CD4-positive, alpha-beta T cell treated with Interleukin-1 beta for 1 hour (primary cell): ENCODE data around the gene SESN1.

Experiments used
- DNase-seq, 2 donors: peaks; one replicate each; pipeline ENCODE4 v3.0.0-alpha.2; 2020 to 2022

Gene SESN1

DNA sequence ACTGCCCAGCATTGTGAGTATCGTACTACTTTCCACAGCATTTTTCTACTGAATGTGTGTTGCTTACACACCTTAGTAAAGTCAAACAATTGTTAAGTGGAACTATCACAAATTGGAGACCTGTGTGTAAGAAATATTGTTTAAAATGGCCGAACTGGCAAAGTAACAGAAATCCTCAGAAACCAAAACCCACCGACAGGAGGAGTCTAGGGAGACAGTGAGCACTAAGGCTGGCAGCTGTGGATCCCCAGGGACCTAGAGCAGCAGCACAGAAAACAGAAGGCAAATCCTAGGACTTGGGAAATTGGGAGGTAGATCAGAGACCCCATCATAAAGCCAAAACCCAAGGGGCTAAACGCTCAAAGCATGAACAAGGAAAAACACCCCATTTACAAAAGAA, 69.9 kb downstream of the SESN1 start:
- DNase-seq: no peak

DNA sequence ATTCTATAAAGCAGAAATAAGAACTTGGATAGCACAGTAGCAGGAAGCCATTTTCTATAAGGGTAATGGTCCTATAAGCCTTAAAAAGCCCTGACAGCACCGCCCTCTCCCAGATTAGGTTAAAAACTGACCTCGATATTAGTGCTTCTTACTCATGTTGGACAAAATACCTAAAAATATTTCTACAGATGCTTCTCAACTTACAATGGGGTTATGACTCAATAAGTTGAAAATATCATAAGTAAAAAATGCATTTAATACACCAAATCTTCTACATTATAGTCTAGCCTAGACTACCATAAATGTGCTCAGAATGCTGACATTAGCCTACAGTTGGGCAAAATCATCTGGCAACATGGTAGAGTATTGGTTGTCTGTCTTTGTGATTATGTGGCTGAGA, 70.3 kb downstream of the SESN1 start:
- no peak for DNase-seq

DNA sequence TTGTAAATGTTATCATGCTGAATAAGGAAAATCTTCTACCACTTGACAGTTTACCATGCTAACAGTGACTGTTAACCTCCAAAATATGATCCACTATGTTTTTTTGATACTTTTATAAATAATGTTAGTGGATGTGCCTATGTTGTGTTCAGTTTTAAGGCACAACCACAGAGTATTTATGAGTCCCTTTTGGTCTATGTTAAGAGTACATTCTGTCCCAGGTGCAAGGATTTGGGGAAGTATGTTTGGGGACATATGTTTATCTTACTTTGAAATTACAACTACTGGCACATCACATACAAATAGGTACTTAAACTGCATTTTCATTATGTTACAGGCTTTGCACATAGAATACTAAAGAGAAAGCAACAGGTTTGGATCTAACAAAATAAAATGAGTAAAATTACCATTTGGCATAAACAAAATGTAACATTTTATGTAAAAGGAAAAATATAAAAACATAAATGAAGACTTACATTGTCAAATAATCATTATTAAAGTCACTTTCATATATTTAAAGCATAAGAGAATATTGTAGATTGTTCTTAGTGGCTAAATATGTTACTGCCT, 71.2 kb downstream of the SESN1 start:
- DNase-seq: no peak

DNA sequence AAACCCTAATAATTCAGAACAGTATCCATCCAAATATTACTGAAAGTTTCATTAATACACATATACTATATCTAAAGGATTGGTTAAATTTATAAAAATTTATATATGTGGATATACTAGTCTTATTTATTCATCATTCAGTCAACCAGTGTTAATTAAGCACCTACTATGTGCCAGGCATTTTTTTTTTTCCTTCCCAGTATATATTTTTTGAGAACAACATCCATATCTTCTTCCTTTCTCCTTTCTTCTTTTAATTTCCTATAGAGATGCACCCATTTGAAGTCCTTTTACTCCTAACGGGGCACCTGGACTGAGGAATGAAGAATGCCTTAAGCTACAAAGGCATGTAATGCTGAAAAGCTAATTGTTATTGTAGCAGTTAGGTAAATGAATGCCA, 72.8 kb downstream of the SESN1 start:
- no peak for DNase-seq

DNA sequence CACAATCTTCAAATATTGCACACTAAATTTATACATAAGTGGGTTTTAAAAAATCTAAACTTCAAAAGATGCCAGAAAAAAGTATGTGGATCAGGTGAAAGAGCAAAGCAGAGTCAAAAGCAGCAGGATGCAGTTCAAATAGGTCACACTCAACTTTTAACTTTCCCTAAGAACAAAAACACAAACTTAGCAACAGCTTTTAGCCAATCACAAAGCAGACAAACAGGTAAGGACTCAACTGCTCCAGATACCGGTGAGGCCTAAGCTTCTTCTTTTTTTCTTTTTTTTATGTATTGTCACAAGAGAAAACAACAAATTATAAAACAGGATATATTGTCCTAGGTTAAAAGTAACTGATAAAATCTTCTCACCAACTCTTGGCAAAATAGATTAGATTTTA, 74.7 kb downstream of the SESN1 start:
- peak; percentile 6 to 69 for DNase-seq

DNA sequence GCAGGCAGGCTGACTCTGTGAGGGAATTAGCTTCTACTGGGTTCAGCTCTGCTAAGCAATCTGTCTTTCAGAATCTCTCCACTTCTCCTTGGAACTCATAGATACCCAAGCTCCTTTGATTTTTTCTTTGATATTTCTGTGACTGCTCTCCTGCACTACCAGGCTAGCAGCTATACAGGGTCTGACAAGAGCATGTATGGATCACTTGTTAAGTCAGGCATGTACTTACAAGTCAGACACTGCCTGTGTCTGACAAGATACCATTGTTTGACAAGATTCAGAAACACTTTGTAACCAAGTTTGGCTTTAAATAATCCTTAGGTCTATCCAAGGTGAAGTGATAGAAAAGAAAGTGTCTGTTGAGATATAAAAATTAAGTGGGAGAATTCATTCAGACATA, 79.5 kb downstream of the SESN1 start:
- no peak for DNase-seq

DNA sequence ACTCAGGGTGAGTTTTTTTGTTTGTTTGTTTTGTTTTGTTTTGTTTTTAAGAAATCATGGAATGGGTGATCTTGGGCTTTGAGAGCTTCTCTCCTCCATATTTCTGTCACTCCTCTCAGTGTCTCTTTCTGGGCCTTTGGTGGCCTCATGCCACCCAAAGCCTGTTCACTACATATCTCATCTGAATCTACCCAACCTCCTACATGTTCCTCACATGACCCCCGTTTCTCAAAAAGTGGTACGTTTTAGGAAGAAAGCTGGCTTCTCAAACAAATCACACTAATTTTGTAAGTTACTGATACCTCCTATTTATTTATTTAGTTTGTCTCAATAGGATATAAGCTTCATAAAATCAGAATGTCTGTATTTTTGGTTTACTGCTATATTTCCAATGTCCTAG, 80.0 kb downstream of the SESN1 start:
- DNase-seq: no peak

DNA sequence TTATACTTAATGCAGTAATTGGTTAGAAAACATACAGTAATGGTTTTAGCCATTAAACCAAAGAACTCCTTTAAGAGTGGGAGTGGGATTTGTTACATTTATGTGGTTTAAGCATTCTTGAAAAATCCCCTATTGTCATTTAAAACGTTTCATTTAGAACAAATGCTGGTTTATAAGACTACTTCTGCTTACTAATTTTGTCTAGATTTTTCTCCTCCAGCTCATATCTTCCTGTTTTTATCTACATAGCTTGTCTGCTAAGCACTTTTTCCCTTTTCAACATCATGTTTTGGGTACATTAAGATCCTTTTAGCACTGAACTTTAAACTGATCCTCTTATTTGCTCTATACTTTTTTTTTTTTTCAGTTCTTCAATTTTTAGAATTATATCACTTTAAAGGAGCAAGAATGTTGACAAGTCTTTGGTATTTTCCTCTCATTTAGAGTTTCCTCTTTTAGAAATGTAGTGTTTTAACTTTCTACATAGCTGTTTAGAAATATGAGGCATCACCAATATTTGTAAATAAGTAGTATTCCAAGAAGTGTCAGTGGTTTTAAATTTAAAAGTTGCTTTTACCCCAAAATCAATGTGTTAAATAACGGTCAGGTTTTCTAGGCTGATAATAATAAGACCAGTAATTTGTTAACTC, 80.9 kb downstream of the SESN1 start:
- DNase-seq: no peak

DNA sequence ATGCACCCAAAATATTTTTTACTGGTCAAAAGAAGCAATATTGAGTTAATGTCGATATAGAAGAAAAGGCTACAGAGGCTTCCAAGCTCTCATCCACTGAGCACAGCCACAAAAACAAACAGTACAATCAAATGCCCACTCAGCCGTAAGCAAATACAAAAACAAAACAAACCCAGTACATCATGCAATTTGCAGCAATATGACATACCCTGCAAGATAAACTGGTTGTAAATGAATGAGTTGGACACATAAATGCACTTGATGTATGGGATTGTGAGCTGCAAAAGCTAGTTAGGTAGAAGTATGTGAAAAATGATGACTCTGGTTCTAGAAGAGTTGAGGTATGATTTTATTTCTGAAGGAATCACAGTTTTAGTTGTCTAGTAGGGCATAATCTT, 83.9 kb downstream of the SESN1 start:
- DNase-seq: no peak

DNA sequence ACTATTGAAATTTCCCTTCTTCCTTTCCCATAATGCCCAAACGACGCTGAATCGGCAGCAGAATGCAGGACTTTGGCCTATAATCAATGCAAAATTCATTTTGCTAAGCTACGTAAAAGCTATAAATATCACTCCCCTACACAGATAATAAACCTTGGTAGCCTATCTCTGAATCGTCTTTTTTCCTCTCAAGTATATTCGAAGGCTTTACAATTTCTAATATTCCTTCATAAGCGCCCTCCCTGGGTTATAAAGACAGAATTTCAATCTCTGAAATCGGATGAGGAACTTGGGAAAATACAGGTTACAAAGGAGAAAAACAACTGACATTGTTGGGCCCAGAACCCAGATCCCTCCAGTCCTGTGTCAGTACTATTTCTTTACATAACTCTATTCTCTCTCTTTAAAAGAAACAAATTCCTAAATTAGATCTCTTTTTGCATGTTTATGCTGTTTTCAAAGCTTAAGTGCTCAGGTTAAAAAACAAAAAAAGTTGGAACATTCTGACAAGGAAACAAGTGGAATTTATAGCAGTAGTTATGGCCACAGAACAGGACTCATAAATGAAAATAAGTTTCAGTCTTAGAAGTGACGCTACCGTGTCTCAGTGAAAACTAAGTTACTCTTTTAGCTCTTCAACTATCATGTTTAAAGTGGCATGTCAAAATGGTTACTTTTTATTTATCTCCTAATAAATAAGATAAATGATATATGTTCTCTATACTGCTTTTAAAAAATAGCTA, 84.5 kb downstream of the SESN1 start:
- no peak for DNase-seq

DNA sequence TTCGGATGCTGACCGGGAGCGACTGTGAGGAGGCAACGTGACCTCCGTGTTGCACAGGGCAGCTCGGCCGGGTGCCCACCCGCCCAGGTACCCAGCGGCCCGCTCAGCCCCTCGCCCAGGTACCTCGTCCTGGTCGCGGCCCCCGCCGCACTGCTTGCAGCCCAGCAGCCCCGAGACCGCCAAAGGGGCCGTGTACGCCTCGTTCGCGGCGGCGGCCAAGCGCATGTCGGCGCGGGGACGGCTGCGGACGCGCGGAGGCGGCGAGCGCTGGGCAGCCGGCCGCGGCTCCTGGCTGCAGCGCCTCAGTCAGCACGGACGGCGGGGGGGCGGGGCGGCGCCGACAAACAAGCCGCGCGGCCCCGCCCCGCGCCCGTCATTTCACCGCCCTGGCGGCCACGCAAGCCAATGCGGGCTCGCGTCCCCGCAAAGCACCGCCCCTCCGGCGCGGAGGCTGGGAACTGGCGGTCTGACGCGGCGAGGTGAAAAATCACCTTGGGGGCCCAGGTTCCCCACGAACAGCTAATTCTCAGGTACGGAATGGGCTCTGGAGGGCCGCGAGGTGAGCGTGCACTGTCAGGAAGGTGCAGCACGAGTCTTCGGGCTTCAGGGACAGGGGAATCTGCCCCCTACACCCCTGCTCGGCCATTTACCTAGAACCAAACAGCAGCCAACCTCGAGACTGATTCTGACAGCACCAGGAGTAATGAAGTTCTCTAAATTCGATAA, 85.2 kb downstream of the SESN1 start:
- peak; percentile 92 to 93 for DNase-seq

DNA sequence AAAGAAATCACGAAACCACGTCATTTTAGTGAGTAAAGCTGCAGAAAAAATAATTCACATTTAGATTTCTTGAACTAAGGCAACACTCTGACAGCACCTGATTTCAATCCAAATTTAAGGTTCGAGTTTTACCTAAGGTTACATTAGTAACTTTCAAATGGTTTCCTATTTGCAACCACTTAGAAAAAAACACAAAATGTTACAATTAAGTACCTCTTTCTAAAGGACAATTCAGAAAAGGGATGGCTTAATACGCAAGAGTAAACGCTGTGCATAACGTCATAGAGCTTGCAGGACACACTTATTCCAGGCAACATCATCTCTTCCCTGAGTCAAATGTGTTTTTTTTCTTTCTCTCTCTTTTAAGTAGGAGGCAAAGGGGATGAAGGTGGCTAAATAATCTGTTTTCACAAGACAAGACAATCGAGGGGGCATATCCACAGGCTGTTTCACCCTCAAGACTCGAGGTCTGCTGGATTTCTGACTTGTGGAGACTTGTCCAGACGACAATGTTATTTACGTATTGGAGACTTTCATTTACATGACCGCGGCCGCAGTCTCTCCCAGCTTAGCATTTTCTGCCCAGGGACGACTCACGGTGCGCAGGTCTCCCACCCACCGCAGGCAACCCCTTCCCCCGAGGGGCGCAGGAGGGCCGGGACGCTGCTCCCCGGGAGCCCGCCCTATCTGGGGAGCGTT, 86.0 kb downstream of the SESN1 start:
- peak; percentile 17 to 32 for DNase-seq

DNA sequence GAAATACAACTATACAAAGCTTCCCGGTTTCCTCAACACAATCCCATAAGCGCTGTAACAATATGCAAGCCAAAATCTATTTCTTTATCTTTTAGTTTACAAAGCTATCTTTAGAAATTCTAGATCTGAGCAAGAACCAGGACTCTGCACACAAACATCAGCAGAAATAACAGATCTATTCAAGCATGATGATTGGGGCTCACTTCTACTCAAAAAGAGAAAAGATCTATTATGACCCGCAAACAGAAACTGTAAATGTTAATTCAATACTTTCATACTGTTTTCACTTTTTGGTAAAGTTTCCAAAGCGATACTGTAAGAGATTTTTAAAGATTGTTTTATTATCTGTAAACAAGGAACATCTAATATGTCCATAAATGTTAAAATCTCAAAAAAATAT, 86.6 kb downstream of the SESN1 start:
- DNase-seq: no peak

DNA sequence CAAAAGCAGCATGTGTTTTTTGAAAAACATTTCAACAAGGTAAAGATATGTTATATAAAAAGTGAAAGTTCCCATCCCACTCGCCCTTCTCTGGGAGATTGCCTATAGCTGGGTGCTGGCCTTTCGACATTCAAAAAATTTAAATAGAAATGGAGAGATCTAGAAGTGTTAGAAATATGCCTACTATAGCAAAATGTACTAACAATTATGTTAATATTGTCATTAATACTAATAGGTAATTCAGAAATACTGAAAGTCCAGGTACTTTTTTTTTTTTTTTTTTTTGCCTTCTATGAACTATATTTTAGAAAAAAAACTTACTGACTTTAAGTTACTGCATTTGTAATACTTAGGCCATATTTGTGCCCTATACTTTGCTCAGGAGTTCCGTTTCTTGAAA, 87.1 kb downstream of the SESN1 start:
- no peak for DNase-seq

DNA sequence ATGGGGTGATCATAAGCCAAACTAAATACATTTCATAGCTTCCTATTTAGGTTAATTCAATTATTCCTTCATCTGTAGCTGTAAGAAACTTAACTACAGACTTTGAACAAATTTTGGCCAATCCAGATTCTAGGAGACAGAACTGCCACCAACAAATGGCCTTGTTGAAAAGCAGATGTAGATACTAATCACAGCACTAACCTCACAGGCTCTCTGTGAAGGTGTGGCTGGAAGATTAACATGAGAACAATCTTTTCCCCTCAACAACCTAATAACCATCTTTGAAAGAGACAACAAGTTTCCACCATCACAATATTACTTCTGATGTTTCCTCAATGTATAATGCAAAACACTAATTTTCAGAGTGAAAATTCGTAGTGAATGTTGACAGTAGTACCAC, 87.8 kb downstream of the SESN1 start:
- no peak for DNase-seq

DNA sequence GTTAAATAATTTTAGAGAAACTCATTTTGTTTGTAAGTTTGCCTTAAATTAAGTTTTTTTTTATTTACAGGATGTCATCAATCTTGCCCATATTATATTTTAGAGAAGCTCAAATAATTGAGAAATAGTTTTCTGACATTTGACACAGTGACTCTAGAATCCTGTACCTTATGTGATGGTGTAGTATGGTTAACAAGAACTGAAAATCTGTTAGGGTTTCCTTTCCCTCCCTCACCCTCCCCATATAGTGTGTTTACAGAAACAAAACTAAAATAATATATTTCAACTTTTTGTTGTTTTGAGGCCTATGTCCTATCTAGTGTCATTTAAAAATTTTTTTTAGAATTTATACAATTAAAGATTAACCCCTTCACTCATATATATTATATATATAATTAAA, 91.8 kb downstream of the SESN1 start:
- no peak for DNase-seq

DNA sequence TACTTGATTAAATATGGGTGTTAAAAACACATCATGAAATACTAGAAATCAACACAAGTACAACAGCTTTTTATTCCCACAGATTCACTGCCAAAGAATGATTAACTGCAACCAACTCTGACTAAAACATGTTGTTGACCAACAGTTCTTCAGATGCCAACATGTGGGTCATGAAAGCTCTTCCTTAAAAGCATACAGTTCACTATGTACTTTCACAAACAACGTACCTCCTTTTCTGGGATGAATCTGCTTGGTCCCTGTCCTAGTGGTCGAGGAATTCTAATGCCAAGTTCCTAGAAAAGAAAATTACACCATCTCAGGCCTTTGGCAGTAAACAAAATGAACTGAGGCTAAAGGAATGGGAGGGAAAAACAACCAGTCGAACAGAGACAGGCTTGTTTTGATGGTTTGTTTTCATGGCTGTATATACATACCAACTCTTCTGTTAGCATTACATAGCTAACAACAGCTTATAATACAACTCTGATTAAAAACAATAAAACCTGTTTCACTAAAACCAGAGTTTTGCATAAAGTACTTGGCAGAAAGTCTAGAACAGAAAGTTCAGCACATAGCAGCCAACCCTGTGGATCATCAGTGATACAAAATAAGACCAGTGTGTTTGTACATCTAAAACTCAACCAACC, 92.5 kb downstream of the SESN1 start:
- no peak for DNase-seq

DNA sequence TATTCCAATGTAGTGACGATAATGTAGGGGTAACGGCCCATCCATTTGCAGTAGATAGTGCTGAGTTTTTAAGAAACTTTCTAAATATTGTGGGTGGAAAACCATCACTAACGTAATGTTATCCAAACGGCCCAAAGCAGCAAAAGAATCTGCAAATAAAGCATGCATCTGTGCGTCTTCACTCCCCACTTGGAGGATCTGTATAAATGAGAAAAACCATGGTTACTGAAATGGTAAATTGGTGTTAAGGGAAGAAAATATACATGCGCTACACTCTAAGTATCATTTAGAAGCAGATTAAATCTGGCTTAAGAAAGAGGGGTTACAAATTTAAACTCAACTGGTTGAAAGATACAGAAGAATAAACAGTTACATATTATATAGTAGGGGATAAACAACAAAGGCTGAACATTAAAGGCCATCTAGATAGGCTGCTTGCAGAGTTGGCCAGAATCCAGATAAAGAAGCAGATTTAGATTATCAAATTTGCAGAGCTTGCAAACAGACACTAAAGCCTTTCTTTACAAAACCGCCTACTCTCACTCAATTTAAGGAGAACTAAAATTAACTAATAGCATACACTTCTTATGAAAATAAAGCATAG, 93.3 kb downstream of the SESN1 start:
- DNase-seq: no peak

DNA sequence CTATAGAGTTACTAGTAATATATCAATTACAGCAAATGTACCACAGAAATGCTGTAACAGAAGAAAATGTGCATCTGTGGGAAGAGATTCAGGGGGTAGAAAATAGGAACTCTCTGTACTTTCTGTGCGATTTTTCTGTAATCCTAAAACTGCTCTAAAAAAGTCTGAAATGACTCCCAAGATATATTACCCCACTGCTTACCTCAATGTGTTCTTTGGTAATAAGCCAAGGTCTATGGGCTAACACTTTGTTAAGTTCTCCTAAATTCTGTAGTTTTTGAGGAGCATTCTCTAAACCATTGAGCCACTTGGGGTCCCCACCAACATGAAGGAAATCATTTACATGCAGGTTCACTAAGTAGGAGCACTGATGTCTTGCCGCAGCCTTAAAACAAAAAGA, 94.4 kb downstream of the SESN1 start:
- DNase-seq: no peak

DNA sequence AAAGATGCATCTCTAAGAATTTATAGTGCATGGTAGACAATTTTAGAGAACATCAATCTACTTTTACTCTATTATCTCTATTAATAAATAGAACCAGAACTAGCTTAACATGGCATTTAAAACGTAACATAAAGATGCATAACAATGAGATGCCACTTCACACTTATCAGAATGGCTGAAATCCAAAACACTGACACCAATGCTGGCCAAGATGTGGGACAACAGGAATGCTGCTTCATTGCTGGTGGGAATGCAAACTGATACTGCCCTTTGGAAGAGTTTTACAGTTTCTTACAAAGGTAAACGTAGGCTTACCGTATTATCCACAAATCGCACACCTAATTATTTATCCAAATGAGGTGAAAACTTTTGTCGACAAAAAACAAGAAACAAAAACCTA, 95.2 kb downstream of the SESN1 start:
- no peak for DNase-seq

DNA sequence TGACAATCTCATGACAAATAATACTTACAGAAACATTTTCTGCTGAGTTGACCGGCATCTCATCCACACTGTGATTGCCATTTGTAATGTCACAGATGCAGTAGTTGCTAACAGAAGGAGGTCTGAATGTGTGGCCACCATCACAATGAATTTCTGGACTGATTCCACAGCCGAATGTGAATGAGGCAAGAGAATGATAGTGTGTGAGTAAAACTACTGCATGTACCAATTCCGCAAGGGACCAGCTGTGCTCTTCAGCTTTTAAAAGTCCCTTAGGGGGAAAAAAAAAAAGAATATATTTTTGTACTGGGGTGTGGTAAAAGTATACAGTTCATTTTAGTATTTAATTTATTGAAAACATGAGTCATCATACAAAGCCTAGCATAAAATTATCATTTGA, 96.2 kb downstream of the SESN1 start:
- DNase-seq: no peak

DNA sequence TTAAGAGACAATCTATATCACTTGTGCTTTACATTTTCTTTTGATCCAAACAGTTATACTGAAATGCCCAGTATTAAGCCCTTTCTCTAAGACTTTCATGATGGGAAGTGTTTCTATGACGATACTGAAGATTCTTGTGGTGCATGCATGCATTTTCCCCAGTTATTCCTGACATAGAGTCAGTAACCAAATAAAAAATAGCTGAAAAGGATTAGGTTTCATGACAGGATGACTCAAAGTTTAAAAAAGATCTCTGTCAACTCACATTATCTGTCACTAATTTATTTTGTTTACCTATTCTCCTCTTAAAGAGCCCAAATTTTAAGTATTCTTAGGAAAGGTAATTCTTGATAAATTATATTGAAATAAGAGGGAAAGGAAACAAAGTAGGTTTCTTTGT, 98.4 kb downstream of the SESN1 start:
- no peak for DNase-seq
